ENCODE results near the gene NTN5.

GRCh38 chr19:48658483-48658882 lies 14.3 kb downstream of the NTN5 start:
- no peak for TF ChIP-seq CTCF (conservative IDR thresholded peaks at IDR 0.05)
- no peak for TF ChIP-seq EZH2 (IDR thresholded peaks at IDR 0.05; ENCODE audit: low read depth)
